Activated T-cell treated with anti-CD3 and anti-CD28 coated beads for 24 hours (primary cell): ENCODE results near the gene CUL3.

Source experiments
- DNase-seq: peaks from one replicate; pipeline ENCODE4 v3.0.0-alpha.2; 2020; ENCODE audit warnings: low read depth

Gene CUL3

GRCh38 chr2:224472137-224472536 lies 113.0 kb downstream of the CUL3 start:
- no peak for DNase-seq

DNA sequence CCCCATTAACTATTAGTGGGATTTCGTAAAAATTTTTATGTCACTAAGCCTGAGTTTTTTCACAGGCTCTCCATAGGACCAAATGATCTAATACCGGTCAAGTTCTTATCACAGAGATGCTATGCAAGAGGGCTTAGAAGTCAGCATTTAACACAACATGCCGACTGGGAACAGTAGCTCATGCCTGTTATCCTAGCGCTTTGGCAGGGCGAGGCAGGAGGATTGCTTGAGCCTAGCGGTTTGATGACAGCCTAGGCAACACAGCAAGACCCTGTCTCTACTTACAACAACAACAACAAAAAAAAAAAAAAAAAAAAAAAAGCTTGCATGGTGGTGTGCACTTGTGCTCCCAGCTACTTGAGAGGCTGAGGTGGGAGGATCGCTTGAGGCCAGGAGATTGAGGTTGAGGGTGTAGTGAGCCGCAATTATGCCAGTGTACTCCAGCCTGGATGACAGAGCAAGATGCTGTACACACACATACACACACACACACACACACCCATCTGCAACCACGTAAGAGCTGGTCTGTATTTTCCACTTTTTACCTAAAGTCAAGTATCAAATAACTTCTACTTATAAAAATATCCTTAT lies 115.7 kb downstream of the CUL3 start:
- DNase-seq = no peak

- DNase-seq = no peak
Measured at GRCh38 chr2:224466304-224466895, 118.8 kb downstream of the CUL3 start.

GRCh38 chr2:224461391-224461790 lies 123.8 kb downstream of the CUL3 start:
- DNase-seq = no peak

DNA sequence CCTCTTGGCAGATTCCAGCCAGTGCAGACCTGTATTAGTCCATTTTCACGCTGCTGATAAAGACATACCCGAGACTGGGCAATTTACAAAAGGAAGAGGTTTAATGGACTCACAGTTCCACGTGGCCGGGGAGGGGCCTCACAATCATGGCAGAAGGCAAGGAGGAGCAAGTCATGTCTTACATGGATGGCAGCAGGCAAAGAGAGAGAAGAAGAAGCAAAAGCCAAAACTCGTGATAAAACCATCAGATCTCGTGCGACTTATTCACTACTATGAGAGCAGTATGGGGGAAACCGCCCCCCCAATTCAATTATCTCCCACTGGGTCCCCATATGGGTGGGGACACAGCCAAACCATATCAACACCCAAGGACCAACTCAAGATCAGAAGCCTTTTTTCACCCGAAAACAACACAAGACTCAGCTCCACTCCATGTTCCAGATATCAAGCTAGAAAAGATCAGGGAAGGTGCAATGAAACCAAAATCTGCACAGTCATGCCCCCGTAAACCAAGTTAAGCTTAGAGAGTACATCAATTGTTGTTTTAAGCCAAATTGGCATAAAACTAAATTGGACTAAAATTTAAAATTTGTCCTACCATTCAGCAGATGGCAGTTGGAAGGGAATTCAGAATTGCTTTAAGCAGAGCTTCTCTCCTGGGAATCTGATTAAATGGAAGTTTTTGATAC lies 127.6 kb downstream of the CUL3 start:
- DNase-seq = no peak

GRCh38 chr2:224453892-224454291 lies 131.3 kb downstream of the CUL3 start:
- no peak for DNase-seq

DNA sequence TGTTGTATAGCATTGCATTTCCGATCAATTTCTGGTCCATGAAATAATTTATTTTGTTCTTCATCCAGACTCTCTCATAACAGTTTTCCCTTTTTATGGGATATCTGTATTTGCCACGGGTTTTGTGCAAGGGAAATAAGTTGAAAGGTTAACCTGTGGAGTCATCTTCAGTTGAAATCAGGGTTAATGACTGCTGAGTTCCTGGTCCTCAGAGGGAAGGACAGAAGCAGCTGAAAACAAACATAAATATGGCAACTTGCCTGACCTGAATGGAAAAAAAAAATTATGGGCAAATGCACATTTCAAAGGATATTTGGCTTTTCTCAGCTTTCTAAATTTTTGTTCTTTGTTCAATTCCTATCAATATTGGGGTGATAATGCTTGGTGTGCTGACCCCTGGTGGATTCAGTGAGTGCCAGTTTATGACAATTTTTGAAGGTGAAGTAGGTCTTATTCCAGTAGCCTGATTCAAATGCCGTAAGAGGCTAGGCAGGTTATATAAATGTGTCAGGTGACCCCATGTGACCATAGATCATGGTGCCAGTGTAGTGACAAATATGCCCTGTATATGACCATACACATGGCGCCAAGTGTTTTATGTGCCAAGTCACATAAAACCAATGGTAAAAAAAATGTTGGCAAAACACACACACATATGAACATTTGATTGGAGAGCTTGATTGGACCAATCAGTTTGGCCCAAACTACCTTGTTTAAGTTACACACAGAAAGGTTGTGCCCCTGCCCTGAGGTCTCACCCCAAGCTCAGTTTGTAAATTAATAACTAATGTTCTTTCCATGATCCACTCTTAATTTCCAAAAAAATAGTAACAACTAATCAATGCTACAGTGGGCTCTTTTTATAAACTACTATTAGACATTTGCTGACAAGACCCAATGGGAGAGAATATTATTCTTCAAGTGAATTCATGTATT lies 135.7 kb downstream of the CUL3 start:
- no peak for DNase-seq

DNA sequence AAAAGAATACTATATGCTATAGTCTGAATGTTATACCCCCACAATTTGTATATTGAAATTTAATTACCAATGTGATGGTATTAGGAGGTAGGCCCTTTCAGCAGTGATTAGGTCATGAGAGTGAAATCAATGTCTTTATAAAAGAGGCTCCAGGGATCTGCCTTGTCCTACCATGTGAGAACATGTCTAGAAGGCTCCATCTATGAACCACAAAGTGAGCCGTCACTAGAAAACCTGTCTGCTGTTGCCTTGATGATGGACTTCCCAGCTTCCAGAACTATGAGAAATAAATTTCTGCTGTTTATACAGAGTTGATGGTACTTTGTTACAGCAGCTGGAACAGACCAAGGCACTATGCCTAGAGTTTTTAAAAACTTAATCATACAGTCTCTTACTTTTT lies 136.9 kb downstream of the CUL3 start:
- no peak for DNase-seq

GRCh38 chr2:224444783-224445182 lies 140.4 kb downstream of the CUL3 start:
- DNase-seq = no peak

GRCh38 chr2:224444021-224444420 lies 141.1 kb downstream of the CUL3 start:
- no peak for DNase-seq

- DNase-seq = no peak
Measured at GRCh38 chr2:224442071-224442967, 142.8 kb downstream of the CUL3 start.

DNA sequence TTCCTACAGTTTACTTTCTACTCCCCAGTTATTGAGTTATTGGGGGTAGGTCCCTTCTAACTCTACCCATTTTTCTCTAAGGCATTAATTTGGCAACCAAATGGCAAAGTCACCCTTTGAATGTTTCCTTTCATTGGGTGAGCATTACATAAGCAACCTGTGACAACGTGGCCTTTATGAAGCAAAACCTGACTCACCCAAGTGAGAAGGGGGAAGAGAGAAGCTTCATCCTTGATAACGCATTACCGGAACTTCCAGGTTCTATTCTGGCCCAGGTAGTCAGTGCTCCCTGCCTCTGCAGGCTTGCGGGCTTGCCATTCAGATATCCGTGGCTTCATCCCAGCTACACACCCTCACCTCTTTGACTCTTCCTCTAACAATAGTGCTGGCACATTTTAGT lies 144.2 kb downstream of the CUL3 start:
- DNase-seq = no peak

DNA sequence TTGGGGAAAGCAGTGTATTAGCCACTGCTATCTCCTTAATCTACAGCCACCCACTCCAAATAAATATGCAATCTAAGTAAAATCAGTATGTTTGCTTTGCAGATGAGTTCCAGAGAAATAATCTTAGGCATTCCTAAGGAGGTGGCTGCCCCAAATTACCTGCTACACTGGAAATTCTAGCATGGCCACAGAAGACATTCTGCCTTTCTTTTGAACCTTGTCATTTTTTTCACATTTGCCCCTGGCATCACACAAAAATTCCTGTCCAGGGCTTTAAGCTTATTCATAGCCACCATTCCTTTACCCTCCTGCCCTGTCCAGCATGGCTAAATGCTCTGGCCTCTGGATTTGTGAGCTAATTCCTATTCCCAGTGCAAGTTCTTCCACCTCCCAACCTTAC lies 146.4 kb downstream of the CUL3 start:
- no peak for DNase-seq

- DNase-seq = no peak
Measured at GRCh38 chr2:224436634-224437033, 148.5 kb downstream of the CUL3 start.

GRCh38 chr2:224434618-224435017 lies 150.5 kb downstream of the CUL3 start:
- no peak for DNase-seq

- DNase-seq = no peak
Measured at GRCh38 chr2:224433442-224433841, 151.7 kb downstream of the CUL3 start.

DNA sequence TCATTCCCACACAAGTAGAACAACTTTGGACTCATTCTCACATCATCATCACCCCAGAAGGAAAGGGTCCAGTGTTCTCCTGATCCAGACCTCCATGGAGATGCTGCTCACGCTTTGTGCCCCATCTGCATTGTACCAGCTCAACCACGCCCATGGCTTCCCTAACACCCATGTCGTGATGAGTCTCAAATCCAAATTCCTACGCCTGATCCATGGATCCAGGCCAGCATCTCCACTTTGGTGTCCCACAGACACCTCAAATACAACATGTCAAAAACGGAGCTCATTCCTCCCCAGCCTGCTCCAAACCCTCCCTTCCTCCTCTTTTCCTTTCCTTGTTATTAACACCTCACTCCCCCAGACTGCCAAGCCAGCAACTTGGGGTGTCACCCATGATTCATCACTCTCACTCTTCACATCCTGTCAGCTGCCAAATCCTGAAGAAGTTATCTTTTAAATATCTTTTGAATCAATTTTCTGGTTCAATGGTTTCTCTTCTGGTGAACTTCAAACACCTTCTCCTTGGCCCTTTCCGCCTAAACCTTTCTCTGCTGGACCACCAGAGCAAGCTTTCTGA lies 153.1 kb downstream of the CUL3 start:
- DNase-seq = no peak

- DNase-seq = no peak
Measured at GRCh38 chr2:224429441-224429810, 155.7 kb downstream of the CUL3 start.

DNA sequence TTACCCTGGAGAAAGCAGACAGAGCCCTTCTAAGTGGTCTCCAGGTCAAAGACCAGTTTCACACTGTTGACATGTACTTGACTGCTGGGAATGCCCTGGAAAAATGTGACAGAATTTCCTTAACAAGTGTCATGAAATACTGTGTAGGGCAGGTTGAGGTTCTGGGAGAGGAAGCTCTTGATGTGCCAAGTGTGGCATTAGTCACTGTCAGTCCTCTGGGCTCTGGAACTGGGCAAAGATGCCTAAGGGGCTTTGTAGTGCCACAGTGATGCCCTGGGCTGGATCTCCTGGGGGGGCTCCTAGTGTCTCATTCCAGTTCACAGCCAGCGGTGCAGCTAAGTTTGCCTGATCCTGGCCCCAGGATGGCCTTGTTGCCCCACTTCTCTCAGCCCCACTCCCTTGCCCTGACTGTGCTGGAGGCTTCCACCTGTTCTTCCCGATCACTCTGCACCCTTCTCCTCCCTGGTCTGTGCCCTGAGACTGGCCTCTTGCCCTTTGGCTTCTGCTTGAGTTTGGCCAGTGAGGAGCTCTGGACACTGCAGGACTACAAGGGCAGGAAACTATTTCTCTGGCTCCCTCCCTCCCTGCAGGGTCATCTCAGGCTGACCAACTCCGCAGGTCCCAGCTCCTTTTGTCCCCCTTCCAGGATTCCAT lies 156.2 kb downstream of the CUL3 start:
- no peak for DNase-seq

DNA sequence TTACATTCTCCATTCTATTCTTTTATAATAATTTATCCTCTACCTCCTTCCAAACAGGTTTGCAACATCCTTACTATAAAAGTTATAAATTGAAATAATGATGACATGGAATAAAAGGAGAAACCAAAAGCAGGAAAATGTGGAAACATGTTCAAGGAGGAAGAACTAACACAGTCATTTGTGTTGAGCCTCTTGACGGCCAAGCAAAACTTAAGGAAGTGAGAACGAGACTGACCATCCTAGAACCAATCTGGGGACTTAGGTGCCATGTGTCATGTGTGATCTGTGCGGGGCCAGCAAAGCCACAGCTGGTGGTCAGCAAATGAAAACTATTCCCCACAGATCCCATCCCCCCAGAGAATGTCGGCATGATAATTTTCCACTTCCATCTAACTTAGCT lies 157.7 kb downstream of the CUL3 start:
- DNase-seq = no peak

DNA sequence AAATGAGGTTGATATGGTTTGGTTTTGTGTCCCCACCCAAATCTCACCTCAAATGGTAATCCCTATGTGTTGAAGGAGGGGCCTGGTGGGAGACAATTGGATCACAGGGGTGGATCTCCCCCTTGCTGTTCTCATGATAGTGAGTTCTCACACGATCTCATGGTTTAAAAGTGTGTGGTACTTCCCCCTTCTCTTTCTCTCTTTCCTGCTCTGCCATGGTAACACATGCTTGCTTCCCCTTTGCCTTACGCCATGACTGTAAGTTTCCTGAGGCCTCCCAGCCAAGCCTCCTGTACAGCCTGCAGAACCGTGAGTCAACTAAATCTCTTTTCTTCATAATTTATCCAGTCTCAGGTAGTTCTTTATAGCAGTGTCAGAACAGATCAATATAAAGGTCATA lies 158.5 kb downstream of the CUL3 start:
- DNase-seq = no peak
